Stimulated activated naive B cell treated with anti-CD40 and anti-IgM and Interleukin-4, amounts not matched to agents 10 μg/mL and 1 μg/mL and 100 μg/mL, for 72 hours (primary cell): ENCODE results near the gene L3MBTL1.
"Not testable (repeated sequence)": the region's sequence is repeated elsewhere in the genome, so short reads cannot be mapped to it uniquely, and the experiment has no call there.

Source experiments
- ATAC-seq, 2 donors: fragments of 150-1000 bp; cut with Tn5 transposase; replicated peaks; 2 replicates each; pipeline ENCODE4 v1.10.0; 2021; ENCODE audit warnings: moderate library complexity in 1 of 2
- DNase-seq: peaks from one replicate; pipeline ENCODE4 v3.0.0; 2021
- H3K27ac Mint-ChIP-seq: one replicate; pipeline ENCODE4 v1.8.0; 2022; ENCODE audit warnings: mild to moderate bottlenecking, mixed read lengths
- H3K27me3 Mint-ChIP-seq, 2 donors: one replicate each; pipeline ENCODE4 v1.8.0; 2022; ENCODE audit warnings: mixed read lengths in 2 of 2
- H3K36me3 Mint-ChIP-seq, 2 donors: one replicate each; pipeline ENCODE4 v1.8.0; 2022; ENCODE audit warnings: mixed read lengths in 2 of 2, mild to moderate bottlenecking in 1 of 2
- H3K4me1 Mint-ChIP-seq, 2 donors: one replicate each; pipeline ENCODE4 v1.8.0; 2022; ENCODE audit warnings: mixed read lengths in 2 of 2, mild to moderate bottlenecking in 1 of 2
- H3K4me3 Mint-ChIP-seq, 2 donors: one replicate each; pipeline ENCODE4 v1.8.0; 2022; ENCODE audit warnings: mild to moderate bottlenecking in 2 of 2, mixed read lengths in 2 of 2, moderate library complexity in 1 of 2
- H3K9me3 Mint-ChIP-seq, 2 donors: one replicate each; pipeline ENCODE4 v1.8.0; 2022; ENCODE audit warnings: mixed read lengths in 2 of 2, mild to moderate bottlenecking in 1 of 2

The L3MBTL1 gene

DNA sequence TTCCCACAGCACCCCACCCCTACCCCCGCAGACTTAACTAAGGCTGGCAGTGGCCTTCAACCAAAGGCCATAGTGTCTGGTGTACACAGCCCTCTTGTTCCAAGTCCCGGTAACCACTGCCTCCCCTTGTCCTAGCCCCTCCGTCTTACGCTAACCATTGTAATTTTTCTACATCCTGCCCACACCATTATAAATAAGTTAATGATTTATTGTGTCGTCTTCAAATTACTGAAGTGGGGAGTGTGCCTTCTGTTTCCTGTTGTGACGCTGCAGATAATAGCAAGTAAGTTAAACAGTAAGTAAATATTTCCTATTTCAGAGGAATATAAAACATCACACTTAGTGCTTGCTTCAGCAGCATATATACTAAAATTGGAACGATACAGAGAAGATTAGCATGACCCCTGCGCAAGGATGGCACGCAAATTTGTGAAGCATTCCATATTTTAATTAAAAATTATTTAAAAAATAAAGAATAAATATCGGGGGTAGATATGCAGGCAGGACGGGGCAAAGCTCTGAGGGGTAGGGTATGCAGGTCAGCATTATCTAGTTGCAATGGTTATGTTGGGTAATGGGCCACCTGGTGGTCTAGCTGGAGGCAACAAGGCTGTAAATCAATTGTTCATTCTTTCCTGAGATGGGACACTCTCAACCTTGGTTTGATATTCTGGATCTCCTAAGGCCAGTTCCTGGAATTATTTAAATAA, 34.7 kb upstream of the L3MBTL1 start:
- Mint-ChIP-seq H3K27me3 (no peaks in the 10 kb centered on the region), H3K4me3 (no peak overlapping the region), H3K4me1 (peaks cover 0 to 14% of the 10 kb centered on the region in 2 donors), H3K9me3 (no peaks in the 10 kb centered on the region), H3K36me3 (peaks cover 21 to 42% of the 10 kb centered on the region in 2 donors), H3K27ac (no peak overlapping the region)
- DNase-seq, result no peak
- ATAC-seq, result no peak

DNA sequence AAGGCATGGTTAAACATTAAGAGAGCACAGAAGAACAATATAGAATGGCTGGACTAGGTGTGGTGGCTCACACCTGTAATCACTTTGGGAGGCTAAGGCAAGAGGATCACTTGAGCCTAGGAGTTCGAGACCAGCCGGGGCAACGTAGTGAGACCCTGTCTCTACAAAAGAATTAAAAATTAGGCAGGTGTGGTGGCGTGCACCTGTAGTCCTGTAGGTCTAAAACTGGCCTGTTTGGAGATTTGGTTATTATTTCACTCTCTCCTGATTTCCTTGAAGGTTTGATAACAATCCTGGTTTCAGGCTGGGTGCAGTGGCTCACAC, 34.2 kb upstream of the L3MBTL1 start:
- DNase-seq (no peak), ATAC-seq (no peak)
- Mint-ChIP-seq H3K4me3 (no peak overlapping the region), H3K27me3 (no peaks in the 10 kb centered on the region), H3K36me3 (peaks cover 21 to 41% of the 10 kb centered on the region in 2 donors), H3K4me1 (peaks cover 0 to 14% of the 10 kb centered on the region in 2 donors), H3K9me3 (no peaks in the 10 kb centered on the region), H3K27ac (no peak overlapping the region)

DNA sequence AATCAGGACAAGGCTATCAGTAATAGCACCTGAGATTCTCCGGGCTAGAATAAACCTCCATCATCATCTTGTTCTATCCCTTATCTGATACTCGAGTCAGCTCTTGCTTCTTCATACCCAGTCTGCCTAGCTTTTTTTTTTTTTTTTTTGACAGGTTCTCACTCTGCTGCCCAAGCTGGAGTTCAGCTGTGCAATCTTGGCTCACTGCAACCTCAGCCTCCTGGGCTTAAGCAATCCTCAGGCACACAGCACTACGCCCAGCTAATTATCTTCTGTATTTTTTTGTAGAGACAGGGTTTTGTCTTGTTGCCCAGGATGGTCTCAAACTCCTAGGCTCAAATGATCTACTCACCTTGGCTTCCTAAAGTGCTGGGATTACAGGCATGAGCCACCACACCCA, 30.3 kb upstream of the L3MBTL1 start:
- no peaks in the 10 kb centered on the region for H3K9me3 Mint-ChIP-seq
- H3K27ac Mint-ChIP-seq, result no peak overlapping the region
- no peak overlapping the region for H3K4me3 Mint-ChIP-seq

DNA sequence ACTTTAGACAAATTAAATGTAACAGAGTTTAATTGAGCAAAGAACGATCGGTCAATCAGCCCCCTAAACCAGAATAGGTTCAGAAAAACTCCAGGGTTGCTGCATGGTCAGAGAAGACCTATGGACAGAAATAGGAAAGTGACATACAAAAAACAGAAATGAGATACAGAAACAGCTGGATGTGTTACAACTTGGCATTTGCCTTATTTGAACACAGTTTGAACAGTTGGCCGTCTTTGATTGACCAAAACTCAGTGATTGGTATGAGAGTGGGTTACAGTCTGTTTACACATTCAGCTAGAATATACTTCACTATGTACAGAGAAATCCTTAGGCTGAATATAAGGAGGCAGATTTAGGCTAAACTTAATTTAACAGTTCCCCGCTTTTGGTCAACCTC, 29.9 kb upstream of the L3MBTL1 start:
- Mint-ChIP-seq H3K36me3 (peaks cover 7 to 13% of the 10 kb centered on the region in 2 donors), H3K4me3 (no peak overlapping the region), H3K9me3 (no peaks in the 10 kb centered on the region), H3K27me3 (no peaks in the 10 kb centered on the region), H3K27ac (no peak overlapping the region), H3K4me1 (peaks cover 0 to under 1% of the 10 kb centered on the region in 2 donors)
- DNase-seq (no peak), ATAC-seq (no peak)

More for the DNA sequence above, 30.3 kb upstream of the L3MBTL1 start:
- H3K36me3 Mint-ChIP-seq, result peaks cover 11 to 13% of the 10 kb centered on the region in 2 donors
- DNase-seq (no peak), ATAC-seq (no peak)
- peaks cover 0 to 5% of the 10 kb centered on the region in 2 donors for H3K4me1 Mint-ChIP-seq
- H3K27me3 Mint-ChIP-seq, result no peaks in the 10 kb centered on the region

DNA sequence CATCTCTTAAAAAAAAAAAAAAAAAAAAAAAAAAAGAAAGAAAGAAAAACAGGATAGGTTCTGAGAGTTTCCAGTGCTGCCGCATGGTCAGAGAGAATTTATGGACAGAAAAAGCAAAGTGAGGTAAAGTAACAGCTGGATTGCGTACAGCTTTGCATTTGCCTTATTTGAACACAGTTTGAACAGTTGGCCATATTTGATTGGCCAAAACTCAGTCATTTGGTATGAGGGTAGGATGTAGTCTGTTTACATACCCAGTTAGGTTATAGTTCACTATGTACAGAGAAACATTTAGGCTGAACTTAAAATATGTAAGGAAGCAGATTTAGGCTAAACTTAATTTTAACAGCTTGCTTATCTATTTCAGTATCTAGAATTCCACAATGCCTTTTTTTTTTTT, 17.5 kb upstream of the L3MBTL1 start:
- no peak for ATAC-seq
- peaks cover 8 to 14% of the 10 kb centered on the region in 2 donors for H3K27me3 Mint-ChIP-seq
- DNase-seq, result no peak
- no peaks in the 10 kb centered on the region for H3K4me1 Mint-ChIP-seq
- H3K9me3 Mint-ChIP-seq, result peaks cover 11 to 20% of the 10 kb centered on the region in 2 donors
- peaks cover 12 to 15% of the 10 kb centered on the region in 2 donors for H3K36me3 Mint-ChIP-seq
- no peak overlapping the region for H3K4me3 Mint-ChIP-seq
- no peak overlapping the region for H3K27ac Mint-ChIP-seq

DNA sequence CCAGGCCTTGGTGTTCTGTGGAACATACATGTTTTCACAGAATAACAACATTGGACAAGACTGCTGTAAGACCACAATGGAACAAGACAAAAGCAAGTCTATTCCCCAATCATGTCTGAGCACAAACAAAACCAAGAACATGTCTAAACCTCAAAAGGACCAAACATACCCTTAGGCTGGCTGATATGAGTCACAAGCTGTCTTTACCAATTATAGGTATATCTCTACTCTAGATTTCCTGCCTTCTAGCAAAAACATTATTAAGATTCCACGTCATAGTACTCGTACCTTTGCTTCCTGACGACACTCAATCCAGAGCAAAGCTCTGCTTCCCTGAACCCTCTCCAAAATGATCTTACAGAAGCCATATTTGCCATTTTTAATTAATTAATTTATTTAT, 15.4 kb upstream of the L3MBTL1 start:
- peaks cover 11 to 13% of the 10 kb centered on the region in 2 donors for H3K9me3 Mint-ChIP-seq
- peaks cover 10 to 17% of the 10 kb centered on the region in 2 donors for H3K36me3 Mint-ChIP-seq
- no peaks in the 10 kb centered on the region for H3K4me1 Mint-ChIP-seq
- peaks cover 15 to 22% of the 10 kb centered on the region in 2 donors for H3K27me3 Mint-ChIP-seq
- ATAC-seq (peak in 1 of 2 donors; percentile 45), DNase-seq (no peak)
- H3K27ac Mint-ChIP-seq, result no peak overlapping the region
- H3K4me3 Mint-ChIP-seq, result no peak overlapping the region

DNA sequence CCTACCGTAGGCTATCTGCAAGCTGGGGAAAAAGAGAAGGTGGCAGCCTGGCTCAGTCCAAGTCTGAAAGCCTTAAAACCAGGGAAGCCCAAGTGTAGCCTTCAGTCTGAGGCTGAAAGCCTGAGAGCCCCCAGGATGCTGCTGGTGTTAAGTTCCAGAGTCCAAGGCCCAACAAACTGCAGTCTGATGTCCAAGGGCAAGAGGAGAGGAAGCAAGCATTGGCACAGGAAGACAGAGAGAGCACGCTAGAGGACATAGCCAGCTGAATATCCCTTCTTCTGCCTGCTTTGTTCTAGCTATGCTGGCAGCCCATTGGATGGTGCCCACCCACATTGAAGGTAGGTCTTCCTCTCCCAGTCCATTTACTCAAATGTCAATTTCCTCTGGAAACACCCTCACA, 12.1 kb upstream of the L3MBTL1 start:
- H3K36me3 Mint-ChIP-seq, result peaks cover 0 to 7% of the 10 kb centered on the region in 2 donors
- H3K9me3 Mint-ChIP-seq, result peaks cover 0 to 2% of the 10 kb centered on the region in 2 donors
- H3K4me3 Mint-ChIP-seq, result no peak overlapping the region
- no peak for ATAC-seq
- H3K27ac Mint-ChIP-seq, result no peak overlapping the region
- H3K27me3 Mint-ChIP-seq, result peaks cover 15 to 22% of the 10 kb centered on the region in 2 donors
- DNase-seq, result no peak
- no peaks in the 10 kb centered on the region for H3K4me1 Mint-ChIP-seq

DNA sequence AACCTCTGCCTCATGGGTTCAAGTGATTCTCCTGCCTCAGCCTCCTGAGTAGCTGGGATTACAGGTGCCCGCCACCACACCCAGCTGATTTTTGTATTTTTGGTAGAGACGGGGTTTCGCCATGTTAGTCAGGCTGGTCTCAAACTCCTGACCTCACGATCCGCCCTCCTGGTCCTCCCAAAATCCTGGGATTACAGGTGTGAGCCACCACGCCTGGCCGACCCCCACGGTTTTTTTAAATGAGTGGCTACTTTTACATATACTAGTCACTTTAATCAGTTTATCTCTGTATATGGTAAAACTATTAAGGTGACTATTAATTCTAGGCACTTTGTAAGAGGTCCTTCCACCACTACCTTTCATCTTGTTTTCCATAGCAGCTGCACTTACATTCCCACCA, 5.5 kb upstream of the L3MBTL1 start:
- peaks cover 28 to 34% of the 10 kb centered on the region in 2 donors for H3K27me3 Mint-ChIP-seq
- not testable (repeated sequence) for ATAC-seq, H3K4me1 Mint-ChIP-seq, H3K4me3 Mint-ChIP-seq, H3K9me3 Mint-ChIP-seq, H3K27ac Mint-ChIP-seq, H3K36me3 Mint-ChIP-seq, DNase-seq

DNA sequence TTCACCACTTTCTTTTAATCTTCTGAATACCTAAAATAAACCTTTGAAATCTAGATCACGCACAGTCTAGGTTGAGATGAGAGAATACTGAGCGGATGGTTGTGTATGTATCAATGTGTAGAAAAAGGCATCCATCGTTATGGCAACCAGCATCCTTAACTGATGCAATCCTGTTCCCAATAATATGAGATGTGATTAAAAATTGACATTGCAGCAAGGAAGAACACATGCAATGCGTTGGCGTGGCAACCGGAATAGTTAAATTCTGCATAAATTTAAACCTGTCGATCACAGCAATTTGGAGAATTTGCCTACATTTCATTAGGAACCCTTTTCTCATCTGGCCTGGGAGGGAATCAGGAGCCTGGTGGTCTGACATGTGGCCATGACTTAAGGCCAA, 1.3 kb upstream of the L3MBTL1 start:
- Mint-ChIP-seq H3K36me3 (no peaks in the 10 kb centered on the region), H3K27ac (no peak overlapping the region), H3K4me1 (peaks cover 0 to 15% of the 10 kb centered on the region in 2 donors), H3K27me3 (peaks cover 47 to 54% of the 10 kb centered on the region in 2 donors), H3K4me3 (no peak overlapping the region), H3K9me3 (peaks cover 0 to 1% of the 10 kb centered on the region in 2 donors)
- ATAC-seq (no peak), DNase-seq (no peak)

DNA sequence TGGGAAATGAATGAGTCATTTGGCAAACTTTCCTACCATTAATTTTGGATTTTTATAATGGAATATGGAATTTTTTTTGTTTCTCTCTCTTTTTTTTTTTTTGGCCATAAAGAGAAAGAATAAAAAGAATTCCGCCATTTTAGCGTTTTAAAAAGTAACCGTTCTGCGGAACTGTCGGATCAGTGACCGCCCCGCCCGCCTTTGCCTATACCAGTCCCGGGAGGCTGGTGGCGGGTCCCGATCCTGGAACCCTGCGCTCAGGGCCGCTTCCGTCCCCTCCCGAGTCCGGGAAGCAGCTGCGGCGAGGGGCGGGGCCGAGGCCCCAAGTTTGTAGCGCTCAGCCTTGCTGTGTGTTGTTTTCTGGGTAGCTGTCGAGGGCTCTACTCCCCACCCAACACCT, 609 bp downstream of the L3MBTL1 start:
- no peaks in the 10 kb centered on the region for H3K9me3 Mint-ChIP-seq
- H3K4me3 Mint-ChIP-seq, result peak overlapping the region; percentile 60 to 77
- no peak overlapping the region for H3K27ac Mint-ChIP-seq
- peaks cover 49 to 51% of the 10 kb centered on the region in 2 donors for H3K27me3 Mint-ChIP-seq
- ATAC-seq (no peak), DNase-seq (no peak)
- no peaks in the 10 kb centered on the region for H3K36me3 Mint-ChIP-seq
- peaks cover 0 to 16% of the 10 kb centered on the region in 2 donors for H3K4me1 Mint-ChIP-seq

DNA sequence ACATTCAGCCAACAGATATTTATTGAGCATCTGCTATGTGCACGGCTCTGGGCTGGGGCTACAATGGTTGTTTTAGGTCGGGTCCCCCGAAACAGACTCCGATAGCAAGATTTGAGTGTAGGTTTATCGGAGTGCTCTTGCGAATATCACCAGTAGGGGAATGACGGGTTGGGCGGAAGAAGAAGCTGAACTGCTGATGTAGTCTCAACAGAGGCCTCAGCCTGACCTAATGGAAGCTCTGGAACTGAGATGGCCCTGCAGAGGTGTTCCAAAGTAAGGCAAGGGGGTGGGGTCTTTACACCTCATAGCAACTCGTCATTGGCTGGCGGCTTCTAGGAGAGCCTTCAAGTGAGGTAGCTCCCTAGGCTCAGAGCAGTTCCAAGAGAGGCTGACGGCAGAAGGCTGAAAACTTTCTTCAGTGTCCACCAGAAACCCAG, 1.1 kb downstream of the L3MBTL1 start:
- Mint-ChIP-seq H3K27ac (no peak overlapping the region), H3K27me3 (peaks cover 48 to 49% of the 10 kb centered on the region in 2 donors), H3K9me3 (no peaks in the 10 kb centered on the region), H3K36me3 (no peaks in the 10 kb centered on the region), H3K4me1 (peaks cover 0 to 21% of the 10 kb centered on the region in 2 donors), H3K4me3 (peak overlapping the region in 1 of 2 donors; percentile 77)
- ATAC-seq (no peak), DNase-seq (no peak)

DNA sequence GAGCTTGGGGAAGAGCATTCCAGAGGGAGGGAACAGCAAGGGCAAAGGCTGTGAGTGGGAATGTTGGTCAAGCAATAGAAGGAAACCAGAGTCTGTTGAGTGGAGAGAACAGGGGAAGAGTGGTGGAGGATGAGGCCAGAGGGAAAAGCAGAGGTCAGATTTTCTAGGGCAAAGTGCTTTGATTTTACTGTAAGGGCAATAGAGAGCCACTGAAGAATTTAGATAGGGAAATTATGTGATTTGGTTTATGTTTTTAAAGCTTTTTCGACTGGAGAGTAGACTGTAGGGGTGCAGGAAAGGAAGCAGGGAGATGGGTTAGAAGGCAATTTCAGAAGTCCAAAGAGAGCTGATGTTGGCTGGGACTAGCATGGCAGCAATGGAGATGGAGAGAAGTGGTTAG, 4.4 kb downstream of the L3MBTL1 start:
- Mint-ChIP-seq H3K4me3 (no peak overlapping the region), H3K36me3 (peaks cover 0 to 12% of the 10 kb centered on the region in 2 donors), H3K9me3 (no peaks in the 10 kb centered on the region), H3K27me3 (peaks cover 22 to 28% of the 10 kb centered on the region in 2 donors), H3K4me1 (peaks cover 0 to 36% of the 10 kb centered on the region in 2 donors), H3K27ac (no peak overlapping the region)
- no peak for DNase-seq
- ATAC-seq, result no peak

DNA sequence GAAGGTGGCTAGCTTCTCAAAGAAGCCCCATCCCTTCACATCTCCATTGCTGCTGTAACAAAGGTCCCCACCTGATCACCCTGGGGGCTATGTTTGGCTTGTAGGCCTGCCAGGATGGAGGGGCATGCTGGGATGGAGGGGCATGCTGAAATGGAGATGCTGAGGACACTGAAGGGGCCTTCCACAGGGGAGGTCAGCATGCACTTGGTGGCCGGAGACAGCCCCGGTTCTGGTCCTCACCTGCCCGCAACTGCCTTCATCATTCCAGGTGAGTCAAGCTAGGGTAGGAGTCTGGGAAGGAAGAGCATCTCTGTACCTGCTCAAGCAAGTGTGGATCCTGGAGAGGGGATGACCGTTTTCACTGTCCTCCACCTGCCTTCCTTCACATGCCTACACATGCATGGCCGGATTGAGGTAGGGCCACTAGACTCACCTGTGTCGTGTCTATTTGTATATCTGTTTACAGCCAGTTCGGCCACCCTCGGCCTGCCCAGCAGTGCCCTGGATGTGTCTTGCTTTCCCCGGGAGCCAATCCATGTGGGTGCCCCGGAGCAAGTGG, 6.0 kb downstream of the L3MBTL1 start:
- Mint-ChIP-seq H3K4me1 (peaks cover 0 to 25% of the 10 kb centered on the region in 2 donors), H3K27ac (no peak overlapping the region), H3K4me3 (peak overlapping the region; percentile 96 to 97), H3K36me3 (peaks cover 0 to 12% of the 10 kb centered on the region in 2 donors), H3K9me3 (no peaks in the 10 kb centered on the region), H3K27me3 (peaks cover 11 to 22% of the 10 kb centered on the region in 2 donors)
- peak in 1 of 2 donors; percentile 1 for ATAC-seq
- DNase-seq, result no peak

DNA sequence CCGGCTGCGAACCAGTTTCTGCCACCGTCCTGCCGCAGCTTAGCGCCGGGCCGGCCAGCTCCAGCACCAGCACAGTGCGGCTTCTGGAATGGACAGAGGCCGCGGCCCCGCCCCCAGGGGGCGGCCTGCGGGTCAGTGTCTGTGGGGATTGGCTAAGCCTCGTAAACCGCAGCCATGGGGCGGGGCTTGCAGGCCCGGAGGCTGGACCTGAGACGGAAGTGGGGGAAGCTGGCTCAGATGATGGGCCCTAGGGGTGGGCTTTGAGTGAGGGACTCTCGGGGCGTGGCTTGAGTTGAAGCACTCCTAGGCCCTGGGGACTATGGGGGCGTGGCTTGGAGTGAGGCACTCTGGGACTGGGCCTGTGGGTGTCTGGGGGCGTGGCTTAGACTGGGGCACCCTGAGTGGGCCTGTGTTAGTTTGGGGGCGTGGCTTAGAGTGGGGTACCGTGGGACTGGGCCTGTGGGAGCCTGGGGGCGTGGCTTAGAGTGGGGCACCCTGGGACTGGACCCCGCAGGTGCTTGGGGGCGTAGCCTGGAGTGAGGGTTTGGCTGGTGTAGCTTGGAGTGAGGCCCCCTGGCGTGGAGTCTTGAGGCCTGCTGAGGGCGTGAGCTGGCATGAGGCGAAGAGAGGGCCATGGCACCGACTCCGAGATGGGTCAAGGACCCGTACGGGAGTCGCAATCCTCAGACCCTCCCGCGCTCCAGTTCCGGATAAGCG, 6.6 kb downstream of the L3MBTL1 start:
- Mint-ChIP-seq H3K27me3 (peaks cover 4 to 15% of the 10 kb centered on the region in 2 donors), H3K4me3 (peak overlapping the region; percentile 96 to 97), H3K36me3 (peaks cover 0 to 12% of the 10 kb centered on the region in 2 donors), H3K4me1 (peaks cover 0 to 21% of the 10 kb centered on the region in 2 donors), H3K27ac (peak overlapping the region; percentile 98), H3K9me3 (no peaks in the 10 kb centered on the region)
- ATAC-seq, result peak; percentile 89 to 91
- peak; percentile 96 for DNase-seq
